Endothelial cell of umbilical vein (primary cell): ENCODE results near the gene PXN. TPM values are rescaled to one million over a fixed set of nuclear protein-coding genes. Genes with fewer than 3 reads are reported as not detected.
A peak's percentile ranks its signal among the peaks of the same experiment; 100 is the strongest.

Experiments used
- BruUV-seq: library from RNA; stranded (reverse); fragments of 400-500 nt; replicated peaks from 2 replicates; lab custom pipeline; 2021; lab: Mats Ljungman, UMichigan
- CTCF ChIA-PET: fragments of 300-600, 350-600 bp; sonication (Branson Sonifier 250); formaldehyde crosslinking; loops from one replicate; lab custom pipeline; 2021; ENCODE audit warnings: antibody characterized with exemption, inconsistent platforms; lab: Charles Lee
- POLR2A ChIA-PET: fragments of 300-600, 350-600 bp; sonication (Branson Sonifier 250); formaldehyde crosslinking; loops from one replicate; lab custom pipeline; 2021; ENCODE audit warnings: antibody characterized with exemption, inconsistent platforms; lab: Charles Lee
- DNase-seq: peaks from one replicate; pipeline ENCODE4 v3.0.0-alpha.2; 2011; ENCODE audit warnings: low read depth, low spot score
- FAIRE-seq: peaks from 2 replicates; lab custom pipeline; 2011; peaks lifted over from hg19 to GRCh38; lab: Jason Lieb, UNC
- H2AFZ ChIP-seq: 2 replicates; pipeline ENCODE4 v1.6.0; 2012; ENCODE audit warnings: low read depth, low read length, control low read depth, inconsistent platforms
- H3K27ac ChIP-seq: 2 replicates; pipeline ENCODE4 v1.5.1; 2011; ENCODE audit warnings: low read depth, mild to moderate bottlenecking, control low read depth, low read length, moderate library complexity; ENCODE audit not compliant: insufficient read depth
- H3K27me3 ChIP-seq, 2 experiments: 2 replicates each; pipeline versions ENCODE4 v1.6.0 to v1.6.1; 2011; ENCODE audit warnings: low read length in 2 of 2, mixed read lengths in 1 of 2; ENCODE audit not compliant: control insufficient read depth in 2 of 2, insufficient read depth in 2 of 2
- H3K36me3 ChIP-seq, 2 experiments: 2 replicates in 1 of 2; 3 replicates in 1 of 2; pipeline ENCODE4 v1.5.1; 2011; ENCODE audit warnings: low read length in 2 of 2, mild to moderate bottlenecking in 1 of 2, moderate library complexity in 1 of 2; ENCODE audit not compliant: control insufficient read depth in 2 of 2, insufficient read depth in 2 of 2; ENCODE audit errors: extremely low read depth in 1 of 2
- H3K4me1 ChIP-seq: 3 replicates; pipeline ENCODE4 v1.5.1; 2011; ENCODE audit warnings: mild to moderate bottlenecking, low read length; ENCODE audit not compliant: control insufficient read depth, insufficient read depth; ENCODE audit errors: extremely low read depth
- H3K4me2 ChIP-seq: 2 replicates; pipeline ENCODE4 v1.6.1; 2011; ENCODE audit warnings: low read length, control low read depth, mixed read lengths; ENCODE audit not compliant: insufficient read depth
- H3K4me3 ChIP-seq, 3 experiments: fragments of 200-600 bp in 1 of 3; sonication (generic), shearing (Covaris generic) in 1 of 3; replicated peaks in 1 of 3; 2 replicates each; pipeline ENCODE4 v1.5.1; 2011 to 2016; ENCODE audit warnings: control low read depth in 3 of 3, low read length in 3 of 3, mild to moderate bottlenecking in 2 of 3, inconsistent platforms in 1 of 3, low read depth in 1 of 3, moderate library complexity in 1 of 3; ENCODE audit not compliant: insufficient read depth in 1 of 3
- H3K79me2 ChIP-seq: 2 replicates; pipeline ENCODE4 v1.6.0; 2012; ENCODE audit warnings: low read length, inconsistent platforms; ENCODE audit not compliant: control insufficient read depth, insufficient read depth
- H3K9ac ChIP-seq: replicated peaks from 2 replicates; pipeline ENCODE3; 2011; ENCODE audit warnings: low read length, control low read depth; ENCODE audit not compliant: insufficient read depth; ENCODE audit errors: extremely low read depth
- H3K9me1 ChIP-seq: replicated peaks from 3 replicates; pipeline ENCODE4 v1.6.0; 2011; ENCODE audit warnings: mild to moderate bottlenecking, low read length; ENCODE audit not compliant: control insufficient read depth, insufficient read depth; ENCODE audit errors: extremely low read depth
- H3K9me3 ChIP-seq: replicated peaks from 2 replicates; pipeline ENCODE4 v1.5.1; 2012; ENCODE audit warnings: low read length, inconsistent platforms; ENCODE audit not compliant: control insufficient read depth, insufficient read depth
- H4K20me1 ChIP-seq: replicated peaks from 2 replicates; pipeline ENCODE3; 2011; ENCODE audit warnings: mild to moderate bottlenecking, low read length; ENCODE audit not compliant: control insufficient read depth, insufficient read depth; ENCODE audit errors: extremely low read depth
- CTCF ChIP-seq, 2 donors: IDR thresholded peaks; 1 replicate in 1 of 2; 2 replicates in 1 of 2; pipeline ENCODE4 v1.5.1; 2011; ENCODE audit warnings: low read length in 2 of 2, mild to moderate bottlenecking in 2 of 2, moderate library complexity in 2 of 2, control low read depth in 1 of 2, inconsistent platforms in 1 of 2, low read depth in 1 of 2; ENCODE audit not compliant: insufficient read depth in 1 of 2; ENCODE audit errors: extremely low read depth in 1 of 2
- EZH2 ChIP-seq: IDR thresholded peaks from 2 replicates; pipeline ENCODE4 v1.6.1; 2012; ENCODE audit warnings: borderline replicate concordance, low read depth, mild to moderate bottlenecking, moderate library complexity, low read length, inconsistent platforms; ENCODE audit not compliant: severe bottlenecking
- FOS ChIP-seq: IDR thresholded peaks from 2 replicates; pipeline ENCODE4 v1.6.1; 2011; ENCODE audit warnings: mild to moderate bottlenecking, low read length, moderate library complexity, borderline replicate concordance; ENCODE audit not compliant: insufficient read depth
- GATA2 ChIP-seq: IDR thresholded peaks from 2 replicates; pipeline ENCODE4 v1.7.0; 2011; ENCODE audit warnings: low read depth, mild to moderate bottlenecking, moderate library complexity, mixed read lengths, low read length; ENCODE audit not compliant: insufficient read length, insufficient read depth
- JUN ChIP-seq: IDR thresholded peaks from 2 replicates; pipeline ENCODE4 v1.6.1; 2011; ENCODE audit warnings: borderline replicate concordance, low read depth; ENCODE audit not compliant: insufficient read length, insufficient read depth
- MAX ChIP-seq: IDR thresholded peaks from 2 replicates; pipeline ENCODE4 v1.6.1; 2011; ENCODE audit not compliant: insufficient read depth, insufficient read length
- MYC ChIP-seq: IDR thresholded peaks from one replicate; pipeline ENCODE4 v1.6.1; 2011; ENCODE audit warnings: mild to moderate bottlenecking, low read depth, low read length
- POLR2A ChIP-seq: IDR thresholded peaks from 2 replicates; pipeline ENCODE4 v1.6.1; 2012; ENCODE audit warnings: low read depth, mild to moderate bottlenecking, control low read depth, low read length
- POLR2AphosphoS5 ChIP-seq: IDR thresholded peaks from 2 replicates; pipeline ENCODE4 v1.6.1; 2012; ENCODE audit warnings: low read depth, mild to moderate bottlenecking, control low read depth, low read length, moderate library complexity; ENCODE audit not compliant: insufficient read depth
- dilution Hi-C: fragments of 300-500 bp; cut with MboI; formaldehyde crosslinking; loops from one replicate; pipeline ENCODE4 v1.15.0; 2019; ENCODE audit warnings: low sequenced_read_pairs; ENCODE audit not compliant: extremely low pct_ligation_motif_present
- intact Hi-C: fragments of 100-400 bp; cut with micrococcal nuclease; formaldehyde crosslinking; loops from one replicate; pipeline ENCODE4 v1.10.0; 2022
- polyA plus RNA-seq, 4 experiments: library from polyadenylated mRNA; depleted of rRNA in 3 of 4; stranded (reverse) in 3 of 4; unstranded in 1 of 4; fragments of >200 nt; gene quantifications; 2 replicates each; pipeline versions ENCODE4 v1.2.1 to v1.2.3, GENCODE V29; 2011 to 2012; ENCODE audit warnings: missing spikeins in 1 of 4
- total RNA-seq: library from RNA; stranded (reverse); gene quantifications from 2 replicates; pipeline ENCODE4 v1.2.3, GENCODE V29; 2021

The PXN gene
- total and polyA plus RNA-seq, 2 donors (not counting 3 experiments of a cell fraction or from before 2014, with no cell fraction given), result 132 to 258 TPM

GRCh38 chr12:120229487-120230325, 35.8 kb downstream of the PXN start:
- H3K9me3 ChIP-seq, result no peaks in the 10 kb centered on the region
- TF ChIP-seq MAX (no peak), CTCF (IDR thresholded peaks at IDR 0.05; ENCODE audit: extremely low read depth in 1 of 2, insufficient read depth in 1 of 2, low read depth in 1 of 2, low read length in 2 of 2) (no peak), POLR2A (no peak), JUN (no peak), EZH2 (no peak), FOS (no peak), MYC (no peak), POLR2AphosphoS5 (no peak), GATA2 (no peak)
- H3K9me1 ChIP-seq, result no peaks in the 10 kb centered on the region
- no peak overlapping the region for H3K4me3 ChIP-seq
- BruUV-seq, result no TSS peak
- H3K79me2 ChIP-seq, result peaks cover 83% of the 10 kb centered on the region
- DNase-seq (no peak), FAIRE-seq (peak; percentile 8)
- ChIA-PET POLR2A (interaction anchor here (0.7 to 8.6 kb wide), 9 partner anchors 9 to 62 kb away, joined by 3 to 211 read pairs (median 36); partner anchors contain the start of genes PXN, RNU4-1, RNU4-2 and RPLP0), CTCF (interaction anchor here (1.1 to 10.7 kb wide), 5 partner anchors 9 to 72 kb away, joined by 3 to 1402 read pairs (median 15); partner anchors contain the start of genes PXN, RNU4-1, RNU4-2 and RPLP0)
- H3K4me2 ChIP-seq, result peak overlapping the region; percentile 53
- H3K27me3 ChIP-seq, result no peaks in the 10 kb centered on the region
- intact Hi-C loops (no loop called here), dilution Hi-C loops (no loop called here)
- H3K4me1 ChIP-seq, result peaks cover 85% of the 10 kb centered on the region
- H3K9ac ChIP-seq, result peak overlapping the region; percentile 81
- H2AFZ ChIP-seq, result no peak overlapping the region
- H3K36me3 ChIP-seq, result peaks cover 0 to 12% of the 10 kb centered on the region in 2 experiments
- no peaks in the 10 kb centered on the region for H4K20me1 ChIP-seq
- H3K27ac ChIP-seq, result peak overlapping the region; percentile 100
